ENCODE measurements around the gene GCLC. TPM values are rescaled to one million over a fixed set of nuclear protein-coding genes. Genes with fewer than 3 reads are reported as not detected.

Gene GCLC
- total and polyA plus RNA-seq, 9 of the 15 experiments (the other 6 are each of a cell fraction or from before 2014, with no cell fraction given) = 3.9 to 20.0 (median 9.4) TPM

- no peak for FAIRE-seq
- H3K9me3 ChIP-seq (replicated peaks; ENCODE audit: control insufficient read depth, insufficient read depth, low read depth, low read length) = no peaks in the 10 kb centered on the region
- H3K36me3 ChIP-seq (ENCODE audit: control insufficient read depth, insufficient read depth, low read length) = peaks cover 8% of the 10 kb centered on the region; the same call in 1 of the 3 replicates
- no peaks in the 10 kb centered on the region for H3K4me1 ChIP-seq (replicated peaks in 1 of 2; ENCODE audit: control insufficient read depth in 2 of 2, insufficient read depth in 2 of 2, low read length in 2 of 2)
- no peaks in the 10 kb centered on the region for H3K79me2 ChIP-seq (ENCODE audit: control insufficient read depth, insufficient read depth, low read length)
- peaks cover 5% of the 10 kb centered on the region; the same call in 1 of the 2 replicates for H4K20me1 ChIP-seq (replicated peaks; ENCODE audit: control insufficient read depth, insufficient read depth, low read length)
- no TSS peak for BruUV-seq (replicated peaks)
- H3K4me3 ChIP-seq = no peak overlapping the region
- TF ChIP-seq TBP (optimal IDR thresholded peaks at IDR 0.05; ENCODE audit: low read depth, low read length) (no peak), ARID2 (IDR thresholded peaks at IDR 0.05) (no peak), ZNF124 (CRISPR knock-in tag; IDR thresholded peaks at IDR 0.05) (no peak)
- no peak for DNase-seq (ENCODE audit: extremely low read depth in 1 of 4, low spot score in 3 of 4)
- 74% methylated on average over 14 of the region's 14 CpGs for WGBS (ENCODE audit: insufficient coverage, low coverage, missing lambda C conversion rate)
- H3K27ac ChIP-seq (ENCODE audit: extremely low read depth, low read depth, low read length) = no peak overlapping the region
- CTCF ChIA-PET (ENCODE audit: low intra/inter-chr PET ratio) = no interaction called here
- POLR2A ChIA-PET = interaction anchor here (0.8 kb wide), 1 partner anchor 27 kb away, joined by 3 read pairs; no protein-coding TSS in a partner anchor
- intact Hi-C loops (cut with micrococcal nuclease) (no loop called here), in situ Hi-C loops (cut with MboI) (no loop called here)
- H2AFZ ChIP-seq (ENCODE audit: low read depth, low read length) = no peak overlapping the region
- no peak overlapping the region for H3K4me2 ChIP-seq (ENCODE audit: insufficient read depth, low read length)
- no peak for ATAC-seq
- no peak overlapping the region; a peak in 1 of 4 replicates for H3K9ac ChIP-seq (ENCODE audit: insufficient read depth in 1 of 2, low read depth in 2 of 2, low read length in 2 of 2)
- no peaks in the 10 kb centered on the region for H3K9me1 ChIP-seq (ENCODE audit: control insufficient read depth, insufficient read depth, low read length)
- no peaks in the 10 kb centered on the region for H3K27me3 ChIP-seq (ENCODE audit: control insufficient read depth in 2 of 2, insufficient read depth in 2 of 2, low read length in 2 of 2)
These were observed 24.5 kb downstream of the GCLC start for GRCh38 chr6:53520320-53520928.

- no peak overlapping the region for H3K27ac ChIP-seq (ENCODE audit: extremely low read depth, low read depth, low read length)
- no peak overlapping the region for H2AFZ ChIP-seq (ENCODE audit: low read depth, low read length)
- no peaks in the 10 kb centered on the region for H3K27me3 ChIP-seq (ENCODE audit: control insufficient read depth in 2 of 2, insufficient read depth in 2 of 2, low read length in 2 of 2)
- H3K9me1 ChIP-seq (ENCODE audit: control insufficient read depth, insufficient read depth, low read length) = no peaks in the 10 kb centered on the region
- H3K9ac ChIP-seq (ENCODE audit: insufficient read depth in 1 of 2, low read depth in 2 of 2, low read length in 2 of 2) = no peak overlapping the region
- H3K4me3 ChIP-seq = no peak overlapping the region
- DNase-seq (ENCODE audit: extremely low read depth in 1 of 4, low spot score in 3 of 4) = no peak
- ChIA-PET CTCF (ENCODE audit: low intra/inter-chr PET ratio) (no interaction called here), POLR2A (interaction anchor here (1.3 kb wide), 1 partner anchor 9 kb away, joined by 3 read pairs; no protein-coding TSS in a partner anchor)
- H3K4me1 ChIP-seq (replicated peaks in 1 of 2; ENCODE audit: control insufficient read depth in 2 of 2, insufficient read depth in 2 of 2, low read length in 2 of 2) = no peaks in the 10 kb centered on the region
- no peak for ATAC-seq
- BruUV-seq (replicated peaks) = no TSS peak
- no peaks in the 10 kb centered on the region for H3K9me3 ChIP-seq (replicated peaks; ENCODE audit: control insufficient read depth, insufficient read depth, low read depth, low read length)
- peaks cover 1% of the 10 kb centered on the region; the same call in 1 of the 2 replicates for H4K20me1 ChIP-seq (replicated peaks; ENCODE audit: control insufficient read depth, insufficient read depth, low read length)
- WGBS (ENCODE audit: insufficient coverage, low coverage, missing lambda C conversion rate) = 43% methylated on average over 1 of the region's 1 CpG
- intact Hi-C loops (cut with micrococcal nuclease) = no loop called here
- H3K79me2 ChIP-seq (ENCODE audit: control insufficient read depth, insufficient read depth, low read length) = no peaks in the 10 kb centered on the region
- no peak for TF ChIP-seq KDM2B (CRISPR knock-in tag; IDR thresholded peaks at IDR 0.05)
- peaks cover 9% of the 10 kb centered on the region; the same call in 2 of the 3 replicates for H3K36me3 ChIP-seq (ENCODE audit: control insufficient read depth, insufficient read depth, low read length)
- in situ Hi-C loops (cut with MboI) = no loop called here
- no peak overlapping the region for H3K4me2 ChIP-seq (ENCODE audit: insufficient read depth, low read length)
- FAIRE-seq = no peak
These were observed 26.0 kb downstream of the GCLC start for GRCh38 chr6:53518862-53519261.

All from K562 (cell line).